GM12878 (cell line): ENCODE results near the gene HERPUD1. TPM values are rescaled to one million over a fixed set of nuclear protein-coding genes. Genes with fewer than 3 reads are reported as not detected.
A peak's percentile ranks its signal among the peaks of the same experiment; 100 is the strongest.

ENCODE experiments used
- BACH1 ChIP-seq: fragments of 450-650 bp; IDR thresholded peaks from 2 replicates; pipeline ENCODE4 v1.6.1; 2017; ENCODE audit warnings: mild to moderate bottlenecking, borderline replicate concordance
- EED ChIP-seq: sonication (generic); IDR thresholded peaks from 2 replicates; pipeline ENCODE4 v1.6.1; 2016; ENCODE audit warnings: antibody characterized with exemption, low read depth
- EP300 ChIP-seq, 2 experiments: fragments of 150-350 bp in 1 of 2; IDR thresholded peaks; 2 replicates each; pipeline ENCODE4 v1.6.1; 2011 to 2012; ENCODE audit warnings: low read depth in 2 of 2, low read length in 2 of 2, borderline replicate concordance in 1 of 2, improper control_type of control experiment in 1 of 2, inconsistent platforms in 1 of 2; ENCODE audit not compliant: control insufficient read depth in 1 of 2
- ESRRA ChIP-seq: IDR thresholded peaks from 2 replicates; pipeline ENCODE4 v1.6.1; 2012; ENCODE audit warnings: mild to moderate bottlenecking, low read length, improper control_type of control experiment
- FOXK2 ChIP-seq: fragments of 450-650 bp; IDR thresholded peaks from 2 replicates; pipeline ENCODE4 v1.6.1; 2017; ENCODE audit warnings: mild to moderate bottlenecking, moderate library complexity
- KAT2A ChIP-seq: conservative IDR thresholded peaks from 2 replicates; pipeline ENCODE4 v1.6.1; 2011; ENCODE audit warnings: low read depth, low read length; ENCODE audit not compliant: control insufficient read depth
- KLF5 ChIP-seq: fragments of 450-650 bp; IDR thresholded peaks from 2 replicates; pipeline ENCODE4 v1.6.1; 2014; ENCODE audit warnings: mild to moderate bottlenecking; ENCODE audit not compliant: partially characterized antibody
- MEF2B ChIP-seq: fragments of 450-650 bp; IDR thresholded peaks from 2 replicates; pipeline ENCODE4 v1.6.1; 2018; ENCODE audit warnings: mild to moderate bottlenecking, moderate library complexity; ENCODE audit not compliant: partially characterized antibody, poor library complexity, severe bottlenecking
- NFIC ChIP-seq: IDR thresholded peaks from 2 replicates; pipeline ENCODE4 v1.6.1; 2012; ENCODE audit warnings: low read depth, mild to moderate bottlenecking, inconsistent platforms, low read length, moderate library complexity
- PAX8 ChIP-seq: fragments of 450-650 bp; IDR thresholded peaks from 2 replicates; pipeline ENCODE4 v1.6.1; 2017; ENCODE audit warnings: mild to moderate bottlenecking, moderate library complexity
- POLR2A ChIP-seq: IDR thresholded peaks from 2 replicates; pipeline ENCODE4 v1.6.1; 2011; ENCODE audit warnings: low read depth, mild to moderate bottlenecking, low read length
- POLR2AphosphoS2 ChIP-seq: IDR thresholded peaks from 2 replicates; pipeline ENCODE4 v1.6.1; 2011; ENCODE audit warnings: low read depth, mild to moderate bottlenecking, low read length, improper control_type of control experiment, moderate library complexity
- POLR2AphosphoS5 ChIP-seq: IDR thresholded peaks from 2 replicates; pipeline ENCODE4 v1.6.1; 2011; ENCODE audit warnings: mild to moderate bottlenecking, low read length, inconsistent platforms
- SMAD1 ChIP-seq: fragments of 450-650 bp; IDR thresholded peaks from 2 replicates; pipeline ENCODE4 v1.6.1; 2018; ENCODE audit warnings: mild to moderate bottlenecking, low read depth; ENCODE audit not compliant: partially characterized antibody
- SMC3 ChIP-seq: IDR thresholded peaks from 2 replicates; pipeline ENCODE4 v1.6.1; 2011; ENCODE audit warnings: low read length, improper control_type of control experiment, borderline replicate concordance
- TBL1XR1 ChIP-seq: IDR thresholded peaks from 2 replicates; pipeline ENCODE4 v1.6.1; 2012; ENCODE audit warnings: low read depth, low read length, improper control_type of control experiment
- ZNF687 ChIP-seq: fragments of 450-650 bp; IDR thresholded peaks from 2 replicates; pipeline ENCODE4 v1.6.1; 2017; ENCODE audit warnings: mild to moderate bottlenecking, moderate library complexity
- polyA plus RNA-seq, 11 experiments: library from polyadenylated mRNA; depleted of rRNA in 4 of 11; unstranded in 6 of 11; stranded (reverse) in 5 of 11; fragments of >200 nt; fragmentation: Nextera tagmentation in 4 of 11; fragmentation: Illumina TruSeq in 1 of 11; extraction: Ambion mirVana in 4 of 11; extraction: Trizol in 1 of 11; gene quantifications; 1 replicate in 1 of 11; 2 replicates in 10 of 11; pipeline versions ENCODE4 v1.2.1 to v1.2.3, GENCODE V29; 2011 to 2016; ENCODE audit warnings: inconsistent platforms in 2 of 11, missing spikeins in 2 of 11, low read depth in 1 of 11
- total RNA-seq, 4 experiments: library from RNA; depleted of rRNA in 3 of 4; stranded (reverse); fragments of >200 nt in 3 of 4; fragmentation: Illumina TruSeq in 1 of 4; extraction: Trizol in 1 of 4; gene quantifications; 2 replicates each; pipeline versions ENCODE4 v1.2.1 to v1.2.3, GENCODE V29; 2013 to 2021

HERPUD1 gene
- total and polyA plus RNA-seq, 10 of the 15 experiments (the other 5 are each of a cell fraction or from before 2014, with no cell fraction given), result 32.6 to 212 (median 122) TPM

- TF ChIP-seq BACH1 (0 out of 2 replicates have a peak, but pooled peaks have one; percentile 21), SMC3 (no peak), TBL1XR1 (no peak), FOXK2 (no peak), NFIC (no peak), ESRRA (no peak), PAX8 (no peak), POLR2AphosphoS5 (peak; percentile 87), SMAD1 (peak; percentile 30), POLR2A (peak; percentile 65), EED (no peak), MEF2B (peak; percentile 81), KLF5 (no peak), KAT2A (no peak), POLR2AphosphoS2 (peak; percentile 68), ZNF687 (peak; percentile 57; the same call in 1 of the 2 replicates), EP300 (IDR thresholded peaks at IDR 0.05; ENCODE audit: borderline replicate concordance in 1 of 2, control insufficient read depth in 1 of 2, low read depth in 2 of 2, low read length in 2 of 2) (peak in 1 of 2 experiments; percentile 56; a peak in 1 of 4 replicates)
Measured at GRCh38 chr16:56941092-56941491, 9.2 kb downstream of the HERPUD1 start (continued).
